ENCODE measurements around the gene BDP1. TPM values are rescaled to one million over a fixed set of nuclear protein-coding genes. Genes with fewer than 3 reads are reported as not detected.
"Not testable (repeated sequence)": the region's sequence is repeated elsewhere in the genome, so short reads cannot be mapped to it uniquely, and the experiment has no call there.

Gene BDP1
- total RNA-seq, 1 donor from 2014 or later = 33.8 TPM

GRCh38 chr5:71445015-71445414, 10.4 kb upstream of the BDP1 start:
- DNase-seq (ENCODE audit: low spot score, unreplicated experiment); H3K36me3 Mint-ChIP-seq (ENCODE audit: insufficient read depth); H3K9me3 Mint-ChIP-seq (ENCODE audit: low read depth); H3K4me1 Mint-ChIP-seq (ENCODE audit: low read depth); H3K27ac Mint-ChIP-seq: not testable (repeated sequence)
- peaks cover 20% of the 10 kb centered on the region for H3K27me3 Mint-ChIP-seq
- peak overlapping the region; percentile 52 for H3K4me3 Mint-ChIP-seq (ENCODE audit: low read depth)

DNA sequence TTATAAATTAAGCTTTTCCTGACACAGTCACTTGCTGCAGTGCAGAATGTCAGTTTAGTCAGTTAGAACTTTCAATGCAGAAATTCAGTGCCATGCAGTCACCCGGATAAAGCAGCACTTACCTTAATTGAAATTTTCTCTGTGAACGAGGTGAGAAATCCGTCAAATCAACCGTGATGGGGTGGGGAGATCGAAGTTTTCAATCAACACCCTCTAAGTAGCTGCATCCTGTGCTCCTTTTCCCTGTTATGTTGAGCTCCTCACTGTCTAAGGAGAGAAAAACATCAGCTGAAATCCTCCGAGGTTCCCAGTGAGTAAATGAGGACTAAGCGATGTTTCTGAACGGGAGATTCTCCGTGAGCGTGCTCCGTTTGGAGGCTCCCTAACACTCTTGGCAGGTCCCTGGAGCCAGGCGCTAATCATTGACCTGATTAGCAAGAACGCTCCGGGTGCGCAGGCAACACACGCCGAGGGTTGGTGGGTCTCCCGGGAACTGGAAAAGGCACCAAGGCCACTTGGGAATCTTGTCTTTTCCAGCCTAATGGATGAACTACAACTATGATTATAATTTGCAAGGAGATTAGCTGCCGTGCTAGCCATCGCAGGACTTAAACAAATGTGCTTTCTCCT, 9.8 kb upstream of the BDP1 start:
- peak; percentile 22 for DNase-seq (ENCODE audit: low spot score, unreplicated experiment)

DNA sequence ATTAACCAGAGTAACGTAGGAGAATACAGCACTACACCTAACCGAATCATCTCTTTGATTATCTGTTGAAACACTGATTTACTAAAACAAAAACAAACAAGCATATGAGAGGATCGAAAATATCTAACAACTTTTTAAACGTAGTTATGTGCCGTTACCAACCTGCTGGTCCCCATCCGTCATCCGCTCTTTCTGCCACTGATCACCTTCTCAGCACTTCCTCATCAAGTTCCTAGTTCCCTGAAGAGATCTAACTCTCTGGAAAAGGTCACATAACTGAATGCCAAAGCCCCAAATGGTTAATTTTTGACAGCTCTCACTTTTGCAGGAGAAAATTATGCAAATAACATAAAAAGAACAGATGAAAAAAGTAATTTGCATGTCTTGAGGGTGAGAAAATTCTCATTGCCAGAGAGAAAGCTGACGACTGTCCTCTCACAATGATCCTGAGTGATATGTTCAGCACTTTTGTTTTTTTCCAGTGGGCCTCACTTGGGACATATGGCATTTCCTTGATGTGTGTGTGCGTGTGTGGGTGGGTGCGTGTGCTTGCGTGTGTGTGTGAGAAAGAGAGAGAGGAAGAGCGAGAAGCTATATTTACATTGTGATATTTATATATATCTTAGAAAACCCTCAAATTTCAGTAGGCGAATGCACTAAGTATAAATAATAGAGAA, 8.8 kb upstream of the BDP1 start:
- not testable (repeated sequence) for H3K36me3 Mint-ChIP-seq (ENCODE audit: insufficient read depth); H3K27ac Mint-ChIP-seq; H3K4me1 Mint-ChIP-seq (ENCODE audit: low read depth); H3K9me3 Mint-ChIP-seq (ENCODE audit: low read depth); DNase-seq (ENCODE audit: low spot score, unreplicated experiment)
- H3K4me3 Mint-ChIP-seq (ENCODE audit: low read depth) = peak overlapping the region; percentile 52
- peaks cover 26% of the 10 kb centered on the region for H3K27me3 Mint-ChIP-seq

More for the DNA sequence above, 9.8 kb upstream of the BDP1 start:
- peaks cover 24% of the 10 kb centered on the region for H3K27me3 Mint-ChIP-seq
- H3K9me3 Mint-ChIP-seq (ENCODE audit: low read depth); H3K27ac Mint-ChIP-seq; H3K4me1 Mint-ChIP-seq (ENCODE audit: low read depth); H3K36me3 Mint-ChIP-seq (ENCODE audit: insufficient read depth): not testable (repeated sequence)
- H3K4me3 Mint-ChIP-seq (ENCODE audit: low read depth) = peak overlapping the region; percentile 52

DNA sequence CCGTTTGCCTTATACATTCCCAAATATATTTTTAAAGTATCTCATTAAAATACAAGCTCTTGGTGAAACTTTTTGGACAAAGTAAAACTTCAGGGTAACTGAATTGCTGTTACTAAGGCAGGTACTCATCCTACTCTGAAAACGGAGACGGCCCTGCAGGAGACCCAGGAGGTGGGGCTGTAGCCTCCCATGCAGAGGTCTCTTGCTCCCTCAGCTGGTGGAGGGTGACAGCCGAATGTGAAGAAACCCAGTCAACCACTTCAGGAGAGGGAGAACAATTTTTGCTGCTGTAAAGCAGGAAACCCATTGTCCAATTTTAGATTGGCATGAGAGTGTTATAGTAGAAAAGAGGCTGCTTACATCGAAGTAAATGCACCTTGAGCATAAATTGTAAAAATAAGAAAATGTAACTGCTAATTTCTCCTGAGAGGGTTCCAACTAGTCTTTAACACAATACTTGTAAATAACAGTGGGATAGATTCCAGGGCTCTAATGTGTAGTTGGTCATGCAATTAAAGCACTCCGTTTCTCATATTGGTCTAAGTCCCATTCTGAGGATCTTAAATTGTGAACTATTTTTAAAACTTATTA, 8.1 kb upstream of the BDP1 start:
- not testable (repeated sequence) for H3K27ac Mint-ChIP-seq; H3K4me1 Mint-ChIP-seq (ENCODE audit: low read depth); H3K36me3 Mint-ChIP-seq (ENCODE audit: insufficient read depth); H3K9me3 Mint-ChIP-seq (ENCODE audit: low read depth); H3K4me3 Mint-ChIP-seq (ENCODE audit: low read depth)
- H3K27me3 Mint-ChIP-seq = peaks cover 29% of the 10 kb centered on the region
- DNase-seq (ENCODE audit: low spot score, unreplicated experiment) = peak; percentile 26
- TF ChIP-seq, protein P1, sequence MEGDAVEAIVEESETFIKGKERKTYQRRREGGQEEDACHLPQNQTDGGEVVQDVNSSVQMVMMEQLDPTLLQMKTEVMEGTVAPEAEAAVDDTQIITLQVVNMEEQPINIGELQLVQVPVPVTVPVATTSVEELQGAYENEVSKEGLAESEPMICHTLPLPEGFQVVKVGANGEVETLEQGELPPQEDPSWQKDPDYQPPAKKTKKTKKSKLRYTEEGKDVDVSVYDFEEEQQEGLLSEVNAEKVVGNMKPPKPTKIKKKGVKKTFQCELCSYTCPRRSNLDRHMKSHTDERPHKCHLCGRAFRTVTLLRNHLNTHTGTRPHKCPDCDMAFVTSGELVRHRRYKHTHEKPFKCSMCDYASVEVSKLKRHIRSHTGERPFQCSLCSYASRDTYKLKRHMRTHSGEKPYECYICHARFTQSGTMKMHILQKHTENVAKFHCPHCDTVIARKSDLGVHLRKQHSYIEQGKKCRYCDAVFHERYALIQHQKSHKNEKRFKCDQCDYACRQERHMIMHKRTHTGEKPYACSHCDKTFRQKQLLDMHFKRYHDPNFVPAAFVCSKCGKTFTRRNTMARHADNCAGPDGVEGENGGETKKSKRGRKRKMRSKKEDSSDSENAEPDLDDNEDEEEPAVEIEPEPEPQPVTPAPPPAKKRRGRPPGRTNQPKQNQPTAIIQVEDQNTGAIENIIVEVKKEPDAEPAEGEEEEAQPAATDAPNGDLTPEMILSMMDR (IDR thresholded peaks at IDR 0.05; ENCODE audit: unreplicated experiment) = peak; percentile 52

DNA sequence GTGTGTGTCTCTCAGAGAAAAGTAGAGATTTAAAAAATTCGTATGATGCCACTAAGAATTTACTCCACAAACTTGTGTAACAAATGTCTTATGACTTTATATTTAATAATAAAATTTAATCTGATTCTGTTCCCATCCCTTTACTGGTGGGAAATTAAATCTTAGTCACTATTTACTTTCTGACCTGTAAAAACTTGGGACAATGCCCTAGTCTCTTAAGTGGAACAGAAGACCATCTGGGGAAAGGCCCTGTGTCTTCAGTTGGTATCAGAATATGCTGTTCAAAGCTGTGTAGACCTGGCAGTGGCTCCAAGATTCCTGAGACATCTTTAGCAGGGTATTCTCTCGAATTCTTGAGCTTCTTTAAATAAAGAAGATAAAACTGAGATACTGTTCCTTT, 2.6 kb upstream of the BDP1 start:
- TF ChIP-seq, protein P1 (IDR thresholded peaks at IDR 0.05; ENCODE audit: unreplicated experiment) = no peak
- Mint-ChIP-seq H3K4me3 (ENCODE audit: low read depth) (no peak overlapping the region), H3K27ac (no peak overlapping the region), H3K27me3 (peaks cover 12% of the 10 kb centered on the region), H3K36me3 (ENCODE audit: insufficient read depth) (no peaks in the 10 kb centered on the region), H3K9me3 (ENCODE audit: low read depth) (no peaks in the 10 kb centered on the region), H3K4me1 (ENCODE audit: low read depth) (peaks cover 17% of the 10 kb centered on the region)
- no peak for DNase-seq (ENCODE audit: low spot score, unreplicated experiment)

DNA sequence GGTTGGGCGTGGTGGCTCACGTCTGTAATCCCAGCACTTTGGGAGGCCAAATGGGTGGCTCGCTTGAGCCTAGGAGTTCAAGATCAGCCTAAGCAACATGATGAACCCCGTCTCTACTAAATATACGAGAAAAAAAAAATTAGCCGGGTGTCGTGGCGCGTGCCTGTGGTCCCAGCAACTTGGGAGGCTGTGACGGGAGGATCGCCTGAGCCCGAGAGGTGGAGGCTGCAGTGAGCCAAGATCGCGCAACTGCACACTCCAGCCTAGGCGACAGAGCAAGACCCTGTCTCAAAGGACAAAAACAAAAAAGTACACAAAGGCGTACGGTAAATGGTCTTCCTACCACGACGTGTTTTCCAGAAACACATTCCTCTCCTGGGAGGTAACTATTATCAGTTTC, 538 bp upstream of the BDP1 start:
- peak overlapping the region; percentile 95 for H3K4me3 Mint-ChIP-seq (ENCODE audit: low read depth)
- no peaks in the 10 kb centered on the region for H3K9me3 Mint-ChIP-seq (ENCODE audit: low read depth)
- no peak for DNase-seq (ENCODE audit: low spot score, unreplicated experiment)
- peaks cover 8% of the 10 kb centered on the region for H3K36me3 Mint-ChIP-seq (ENCODE audit: insufficient read depth)
- peaks cover 19% of the 10 kb centered on the region for H3K4me1 Mint-ChIP-seq (ENCODE audit: low read depth)
- peaks cover 9% of the 10 kb centered on the region for H3K27me3 Mint-ChIP-seq
- TF ChIP-seq, protein P1 (IDR thresholded peaks at IDR 0.05; ENCODE audit: unreplicated experiment) = no peak
- peak overlapping the region; percentile 98 for H3K27ac Mint-ChIP-seq

All from progenitor cell of endocrine pancreas (in vitro differentiated cells).